Skeletal muscle tissue (tissue), 4 donors: ENCODE data around the gene CYP2J2. TPM values are rescaled to one million over a fixed set of nuclear protein-coding genes. Genes with fewer than 3 reads are reported as not detected.
"Not testable (repeated sequence)": the region's sequence is repeated elsewhere in the genome, so short reads cannot be mapped to it uniquely, and the experiment has no call there.

Source experiments
- H3K27ac ChIP-seq: one replicate; pipeline ENCODE4 v1.7.0; 2013; ENCODE audit warnings: mild to moderate bottlenecking, low read depth, low read length, inconsistent platforms
- H3K27me3 ChIP-seq, 3 donors: one replicate each; pipeline ENCODE4 v1.7.0; 2013; ENCODE audit warnings: low read length in 3 of 3; ENCODE audit not compliant: control insufficient read depth in 3 of 3, insufficient read depth in 3 of 3
- H3K36me3 ChIP-seq, 3 donors: one replicate each; pipeline ENCODE4 v1.7.0; 2013; ENCODE audit warnings: low read length in 3 of 3; ENCODE audit not compliant: control insufficient read depth in 3 of 3, insufficient read depth in 3 of 3
- H3K4me1 ChIP-seq, 3 donors: one replicate each; pipeline ENCODE4 v1.7.0; 2013; ENCODE audit warnings: low read length in 3 of 3, mild to moderate bottlenecking in 3 of 3; ENCODE audit not compliant: control insufficient read depth in 3 of 3, insufficient read depth in 3 of 3
- H3K4me3 ChIP-seq, 3 donors: one replicate each; pipeline ENCODE4 v1.7.0; 2013; ENCODE audit warnings: low read length in 3 of 3
- H3K9ac ChIP-seq, 3 donors: one replicate each; pipeline ENCODE4 v1.7.0; 2013; ENCODE audit warnings: low read length in 3 of 3, mild to moderate bottlenecking in 3 of 3, moderate library complexity in 2 of 3, low read depth in 1 of 3
- H3K9me3 ChIP-seq, 3 donors: one replicate each; pipeline ENCODE4 v1.7.0; 2013; ENCODE audit warnings: low read length in 3 of 3; ENCODE audit not compliant: control insufficient read depth in 3 of 3
- total RNA-seq: library from RNA; depleted of rRNA; stranded (reverse); fragments of >200 nt; gene quantifications from one replicate; pipeline ENCODE4 v1.2.3, GENCODE V29; 2014
- donor health status: Osteomylitis.

The CYP2J2 gene
- total RNA-seq, 1 donor from 2014 or later, result 38.1 TPM

GRCh38 chr1:59921258-59921899, 5.2 kb downstream of the CYP2J2 start:
- not testable (repeated sequence) for H3K36me3 ChIP-seq

GRCh38 chr1:59919746-59920145, 6.8 kb downstream of the CYP2J2 start:
- Histone ChIP-seq H3K27ac (no peak overlapping the region), H3K9me3 (peaks cover 0 to 3% (median 2%) of the 10 kb centered on the region in 3 donors), H3K27me3 (peaks cover 0 to 2% (median 0%) of the 10 kb centered on the region in 3 donors), H3K36me3 (no peaks in the 10 kb centered on the region), H3K4me3 (no peak overlapping the region), H3K9ac (no peak overlapping the region), H3K4me1 (peaks cover 0 to 11% (median 7%) of the 10 kb centered on the region in 3 donors)

More at GRCh38 chr1:59921258-59921899, 5.2 kb downstream of the CYP2J2 start:
- not testable (repeated sequence) for H3K27me3 ChIP-seq, H3K4me1 ChIP-seq, H3K9me3 ChIP-seq, H3K4me3 ChIP-seq
- peak overlapping the region in 1 of 3 donors; percentile 34 for H3K9ac ChIP-seq
- peak overlapping the region; percentile 78 for H3K27ac ChIP-seq

GRCh38 chr1:59917785-59918180, 8.8 kb downstream of the CYP2J2 start:
- H3K4me3 ChIP-seq, result no peak overlapping the region
- H3K9me3 ChIP-seq, result no peaks in the 10 kb centered on the region
- no peak overlapping the region for H3K27ac ChIP-seq
- H3K9ac ChIP-seq, result no peak overlapping the region
- peaks cover 0 to 2% (median 0%) of the 10 kb centered on the region in 3 donors for H3K27me3 ChIP-seq
- H3K36me3 ChIP-seq, result no peaks in the 10 kb centered on the region
- H3K4me1 ChIP-seq, result peaks cover 0 to 11% (median 7%) of the 10 kb centered on the region in 3 donors

- Histone ChIP-seq H3K36me3 (no peaks in the 10 kb centered on the region), H3K9me3 (no peaks in the 10 kb centered on the region), H3K27ac (no peak overlapping the region), H3K27me3 (peaks cover 0 to 2% (median 0%) of the 10 kb centered on the region in 3 donors), H3K9ac (no peak overlapping the region), H3K4me3 (no peak overlapping the region), H3K4me1 (peaks cover 0 to 11% (median 7%) of the 10 kb centered on the region in 3 donors)
Measured at GRCh38 chr1:59917026-59917784, 9.4 kb downstream of the CYP2J2 start.

- Histone ChIP-seq H3K36me3 (peaks cover 4 to 10% (median 10%) of the 10 kb centered on the region in 3 donors), H3K9me3 (no peaks in the 10 kb centered on the region), H3K4me1 (peaks cover 0 to 10% (median 5%) of the 10 kb centered on the region in 3 donors), H3K4me3 (no peak overlapping the region), H3K27ac (no peak overlapping the region), H3K27me3 (peaks cover 0 to 2% (median 0%) of the 10 kb centered on the region in 3 donors), H3K9ac (no peak overlapping the region)
Measured at GRCh38 chr1:59915516-59915915, 11.1 kb downstream of the CYP2J2 start.

- not testable (repeated sequence) for H3K4me3 ChIP-seq, H3K9ac ChIP-seq, H3K27me3 ChIP-seq, H3K27ac ChIP-seq, H3K4me1 ChIP-seq, H3K9me3 ChIP-seq
- peaks cover 5 to 11% (median 10%) of the 10 kb centered on the region in 3 donors for H3K36me3 ChIP-seq
Measured at GRCh38 chr1:59914791-59915286, 11.7 kb downstream of the CYP2J2 start.

- Histone ChIP-seq H3K27me3 (no peaks in the 10 kb centered on the region), H3K36me3 (peaks cover 19 to 30% (median 21%) of the 10 kb centered on the region in 3 donors), H3K27ac (no peak overlapping the region), H3K4me1 (no peaks in the 10 kb centered on the region), H3K4me3 (no peak overlapping the region), H3K9ac (no peak overlapping the region), H3K9me3 (no peaks in the 10 kb centered on the region)
Measured at GRCh38 chr1:59908682-59909081, 17.9 kb downstream of the CYP2J2 start.

- H3K36me3 ChIP-seq, result peaks cover 19 to 30% (median 21%) of the 10 kb centered on the region in 3 donors
- no peaks in the 10 kb centered on the region for H3K9me3 ChIP-seq
- no peak overlapping the region for H3K9ac ChIP-seq
- H3K4me1 ChIP-seq, result no peaks in the 10 kb centered on the region
- no peaks in the 10 kb centered on the region for H3K27me3 ChIP-seq
- H3K4me3 ChIP-seq, result no peak overlapping the region
- H3K27ac ChIP-seq, result no peak overlapping the region
Measured at GRCh38 chr1:59908084-59908483, 18.5 kb downstream of the CYP2J2 start.

- Histone ChIP-seq H3K9ac (no peak overlapping the region), H3K36me3 (peaks cover 19 to 29% (median 19%) of the 10 kb centered on the region in 3 donors), H3K27ac (no peak overlapping the region), H3K4me1 (no peaks in the 10 kb centered on the region), H3K27me3 (no peaks in the 10 kb centered on the region), H3K4me3 (no peak overlapping the region), H3K9me3 (no peaks in the 10 kb centered on the region)
Measured at GRCh38 chr1:59906931-59907330, 19.6 kb downstream of the CYP2J2 start.
